Mesenteric fat pad (tissue), 1 donor: ENCODE results near the gene ADGRD2. TPM values are rescaled to one million over a fixed set of nuclear protein-coding genes. Genes with fewer than 3 reads are reported as not detected.
"Not testable (repeated sequence)": the region's sequence is repeated elsewhere in the genome, so short reads cannot be mapped to it uniquely, and the experiment has no call there.

Experiments
- DNase-seq: peaks from one replicate; pipeline ENCODE4 v3.0.0-alpha.2; 2020; ENCODE audit warnings: low spot score
- long read RNA-seq: library from polyadenylated mRNA; unstranded; transcript quantifications from one replicate; pipeline ENCODE4 v2.0.0, GENCODE V29; 2020
- total RNA-seq: library from RNA; stranded (reverse); fragmentation: NEBNext Ultra II Directional; extraction: Animal tissue kit (Norgen Biotek cat#: 25700); gene quantifications from one replicate; pipeline ENCODE4 v1.2.1, GENCODE V29; 2021
- donor health status: DM: yes; HTN: yes; CAD: no.

ADGRD2 gene, protein sequence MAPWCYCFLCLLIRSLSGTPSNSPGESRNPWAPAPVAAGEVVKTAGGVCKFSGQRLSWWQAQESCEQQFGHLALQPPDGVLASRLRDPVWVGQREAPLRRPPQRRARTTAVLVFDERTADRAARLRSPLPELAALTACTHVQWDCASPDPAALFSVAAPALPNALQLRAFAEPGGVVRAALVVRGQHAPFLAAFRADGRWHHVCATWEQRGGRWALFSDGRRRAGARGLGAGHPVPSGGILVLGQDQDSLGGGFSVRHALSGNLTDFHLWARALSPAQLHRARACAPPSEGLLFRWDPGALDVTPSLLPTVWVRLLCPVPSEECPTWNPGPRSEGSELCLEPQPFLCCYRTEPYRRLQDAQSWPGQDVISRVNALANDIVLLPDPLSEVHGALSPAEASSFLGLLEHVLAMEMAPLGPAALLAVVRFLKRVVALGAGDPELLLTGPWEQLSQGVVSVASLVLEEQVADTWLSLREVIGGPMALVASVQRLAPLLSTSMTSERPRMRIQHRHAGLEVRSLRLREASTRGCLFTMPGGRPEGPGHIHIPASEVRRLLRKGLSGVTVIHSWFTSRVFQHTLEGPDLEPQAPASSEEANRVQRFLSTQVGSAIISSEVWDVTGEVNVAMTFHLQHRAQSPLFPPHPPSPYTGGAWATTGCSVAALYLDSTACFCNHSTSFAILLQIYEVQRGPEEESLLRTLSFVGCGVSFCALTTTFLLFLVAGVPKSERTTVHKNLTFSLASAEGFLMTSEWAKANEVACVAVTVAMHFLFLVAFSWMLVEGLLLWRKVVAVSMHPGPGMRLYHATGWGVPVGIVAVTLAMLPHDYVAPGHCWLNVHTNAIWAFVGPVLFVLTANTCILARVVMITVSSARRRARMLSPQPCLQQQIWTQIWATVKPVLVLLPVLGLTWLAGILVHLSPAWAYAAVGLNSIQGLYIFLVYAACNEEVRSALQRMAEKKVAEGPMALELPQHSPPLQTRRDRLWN
- not detected for total RNA-seq
- long read RNA-seq, result 0 reads

DNA sequence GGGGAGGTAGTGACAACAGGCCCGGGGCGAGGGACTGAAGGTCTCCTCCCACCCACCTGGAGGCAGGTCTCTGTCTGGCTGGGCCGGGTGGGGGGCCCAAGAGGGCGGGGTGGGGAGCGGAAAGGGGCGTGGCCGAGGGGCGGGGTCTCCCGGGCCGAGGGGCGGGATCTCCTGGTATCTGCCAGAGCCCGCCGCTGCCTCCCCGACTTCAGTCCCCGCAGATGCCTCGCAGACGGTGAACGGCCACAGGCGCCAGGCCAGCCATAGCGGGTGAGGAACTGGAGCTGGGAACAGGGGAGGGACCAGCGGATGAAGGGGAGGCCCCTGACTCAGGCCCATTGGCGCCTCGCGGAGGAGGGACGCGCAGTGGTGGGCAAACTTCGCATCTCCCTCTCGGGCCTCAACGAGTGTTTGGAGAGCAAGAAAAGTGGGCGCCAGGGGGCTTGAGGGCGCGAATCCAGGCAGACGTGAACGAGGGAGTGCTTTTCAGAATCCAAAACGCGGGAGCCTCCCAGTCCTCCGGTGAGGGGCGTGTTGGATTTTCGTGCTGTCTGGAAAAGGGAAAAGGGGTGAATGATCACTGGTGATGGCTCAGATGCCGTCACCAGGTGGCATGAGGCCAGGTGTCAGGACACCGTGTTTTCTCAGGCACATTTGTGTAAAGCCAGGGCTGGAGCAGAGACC, at the start of gene ADGRD2:
Gene ADGRD2, plus strand, starts transcription at position 211 of the 684 bp plus-strand sequence. CDS start 1,216 bp downstream, outside the sequence.
- no peak for DNase-seq

DNA sequence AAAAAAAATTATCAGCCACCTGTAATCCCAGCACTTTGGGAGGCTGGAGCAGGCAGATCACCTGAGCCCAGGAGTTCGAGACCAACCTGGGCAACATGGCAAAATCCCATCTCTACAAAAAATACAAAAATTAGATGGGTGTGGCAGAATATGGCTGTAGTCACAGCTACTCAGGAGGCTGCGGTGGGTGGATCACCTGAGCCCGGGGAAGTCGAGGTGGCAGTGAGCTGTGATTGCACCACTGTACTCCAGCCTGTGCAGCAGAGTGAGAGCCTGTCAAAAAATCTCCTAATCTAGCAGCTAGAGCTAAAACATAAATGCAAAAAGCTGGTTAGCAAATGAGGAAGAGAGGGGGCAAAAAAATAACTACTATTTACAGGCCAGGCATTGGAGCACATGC, 47.0 kb upstream of the ADGRD2 start:
- DNase-seq, result no peak

DNA sequence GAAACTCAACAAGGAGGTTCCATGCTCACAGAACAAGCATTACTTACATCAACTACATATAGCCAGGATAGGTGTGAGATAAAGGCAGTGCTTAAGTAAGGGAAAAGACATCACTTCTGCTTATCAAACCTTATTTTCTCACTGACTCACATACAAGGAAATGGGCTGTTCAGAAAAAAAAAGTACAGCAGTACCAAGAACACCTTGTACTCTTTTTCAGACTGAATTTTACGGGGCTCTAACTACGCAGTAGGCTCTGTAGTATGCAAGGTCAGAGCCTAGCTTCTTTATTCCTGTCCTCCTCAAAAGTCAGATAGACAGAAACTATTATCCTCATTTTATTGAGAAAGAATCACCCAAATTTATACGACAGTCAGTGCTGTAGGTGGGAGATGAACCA, 40.8 kb upstream of the ADGRD2 start:
- no peak for DNase-seq

DNA sequence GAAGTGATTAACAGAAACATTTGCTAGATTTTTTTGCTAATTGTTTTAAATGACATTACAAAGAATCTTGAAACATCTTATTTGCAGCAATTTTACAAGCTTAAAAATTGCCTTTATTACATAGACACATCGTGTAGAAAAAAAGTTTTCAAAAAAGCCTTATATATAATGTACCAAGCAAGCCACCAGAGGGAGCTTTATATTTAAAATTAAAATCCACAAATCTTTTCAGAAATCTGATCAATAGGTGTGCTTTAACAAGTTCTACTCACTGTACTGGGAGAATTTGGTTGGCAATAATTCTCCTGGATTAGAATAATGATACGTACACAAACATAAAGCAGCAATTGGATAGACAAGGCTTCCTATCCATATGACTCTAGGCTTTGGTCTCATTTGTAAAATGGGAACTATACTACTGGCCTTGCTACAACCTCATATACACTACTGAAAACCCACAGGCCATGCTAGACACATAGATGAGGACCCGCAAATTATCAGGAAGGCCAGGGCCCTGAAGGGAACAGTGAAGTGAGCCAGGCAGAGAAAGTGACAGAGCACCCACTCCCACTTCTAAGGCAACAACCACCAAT, 39.8 kb upstream of the ADGRD2 start:
- no peak for DNase-seq

DNA sequence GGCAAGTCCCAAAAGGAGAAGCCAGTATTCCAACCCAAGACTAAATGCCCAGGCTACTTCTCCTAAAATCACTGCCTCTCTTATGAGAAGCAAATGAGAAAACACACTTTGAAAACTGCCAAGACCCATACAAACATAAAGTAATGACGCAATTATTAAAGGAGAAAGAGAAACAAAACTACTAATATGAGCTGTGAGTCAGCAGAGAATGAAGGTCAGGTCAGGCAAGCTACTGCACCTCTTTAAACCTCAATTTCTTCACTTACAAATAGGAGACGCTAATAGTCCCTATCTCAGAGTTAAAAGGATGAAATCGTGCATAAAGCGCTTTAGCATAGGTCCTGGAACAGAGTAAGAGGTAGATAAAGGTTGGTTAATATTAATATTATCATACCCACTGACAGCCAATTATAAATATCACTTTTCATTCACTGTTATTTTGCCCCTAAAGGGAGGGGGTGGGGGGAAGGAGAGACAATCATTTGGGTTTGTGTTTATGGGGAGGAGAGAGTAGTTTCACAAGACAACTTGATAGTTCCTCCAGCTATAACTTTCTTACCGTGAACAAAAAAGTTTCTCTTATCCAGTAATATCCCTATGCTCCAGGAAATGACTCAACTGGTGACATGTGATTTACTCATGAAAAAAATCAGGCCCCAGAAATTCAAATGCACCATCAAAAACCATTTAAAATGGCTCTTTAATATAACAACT, 38.6 kb upstream of the ADGRD2 start:
- DNase-seq, result no peak

DNA sequence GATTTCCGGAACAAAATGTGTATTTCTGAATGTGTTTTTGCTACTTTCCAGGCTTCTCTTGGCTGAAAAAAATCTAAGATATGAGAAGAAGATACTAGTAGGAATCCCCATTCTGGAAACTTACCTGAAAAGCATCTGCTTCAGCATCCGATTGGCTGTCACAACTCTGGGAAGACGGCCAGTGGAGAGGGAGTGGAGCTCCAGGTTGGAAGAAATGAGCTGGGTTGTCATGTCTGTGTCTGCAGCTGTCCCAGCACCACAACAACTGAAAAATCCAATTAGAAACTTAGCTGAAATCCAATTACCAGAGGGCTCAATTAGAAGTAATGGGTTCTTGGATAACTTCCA, 38.0 kb upstream of the ADGRD2 start:
- DNase-seq, result no peak

DNA sequence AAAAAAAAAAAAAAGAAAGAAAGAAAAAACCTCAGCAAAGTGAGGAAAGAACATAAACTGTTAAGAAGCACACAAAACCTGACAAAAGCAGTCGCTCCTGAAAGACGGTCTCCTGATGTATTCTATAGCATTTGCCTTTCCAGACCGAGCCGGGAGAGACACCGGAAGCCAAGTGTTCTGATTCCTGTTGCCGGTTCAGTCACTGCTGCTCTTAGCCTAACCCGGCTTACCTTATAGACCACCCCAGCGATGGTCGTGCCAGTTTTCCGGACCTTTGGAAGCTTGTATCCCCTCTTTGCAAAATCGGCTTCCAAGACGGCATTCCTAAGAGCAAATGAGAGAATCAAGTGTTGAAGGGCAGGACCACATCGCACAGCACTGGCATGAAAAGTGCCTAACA, 35.6 kb upstream of the ADGRD2 start:
- no peak for DNase-seq

DNA sequence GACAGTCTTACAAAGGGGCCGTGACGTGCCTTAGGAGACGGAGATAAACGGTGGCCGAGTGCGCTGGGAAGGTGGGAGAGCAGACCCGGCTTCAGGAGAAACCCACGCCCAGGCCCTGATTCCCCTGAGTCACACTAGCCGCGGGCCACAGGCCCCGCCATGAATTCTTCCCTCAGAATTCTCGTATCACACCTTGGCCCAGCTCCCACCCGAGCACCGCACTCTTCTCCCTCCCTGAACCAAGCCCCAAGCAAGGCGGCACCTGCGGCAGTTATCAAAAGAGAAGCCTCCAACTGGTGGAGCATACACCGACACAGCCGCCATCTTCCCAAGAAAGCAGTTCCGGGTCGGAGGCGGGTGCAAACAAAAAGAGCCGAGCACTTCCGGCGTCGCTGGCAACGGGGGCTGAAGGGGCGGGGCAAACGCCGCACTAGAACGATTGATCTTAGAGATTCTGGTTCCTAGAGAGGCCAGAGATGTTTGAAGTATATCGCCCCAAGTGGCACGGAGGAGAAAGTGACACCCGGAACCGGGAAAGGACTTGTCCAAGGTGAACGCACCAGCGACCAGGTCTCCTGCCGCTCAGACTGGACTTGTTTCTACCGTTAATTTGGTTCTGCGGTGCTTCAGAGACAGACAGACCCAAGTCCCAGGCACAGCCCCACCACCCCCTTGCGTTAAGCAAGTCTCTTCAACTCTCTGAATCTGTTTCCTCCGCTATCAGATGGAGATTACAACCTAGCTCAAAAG, 35.0 kb upstream of the ADGRD2 start, which contains the start of gene PSMB7:
Gene PSMB7, minus strand, starts transcription at position 341 of the 750 bp plus-strand sequence. Its CDS starts 17 bp downstream, at position 324.
- peak; percentile 98 for DNase-seq

DNA sequence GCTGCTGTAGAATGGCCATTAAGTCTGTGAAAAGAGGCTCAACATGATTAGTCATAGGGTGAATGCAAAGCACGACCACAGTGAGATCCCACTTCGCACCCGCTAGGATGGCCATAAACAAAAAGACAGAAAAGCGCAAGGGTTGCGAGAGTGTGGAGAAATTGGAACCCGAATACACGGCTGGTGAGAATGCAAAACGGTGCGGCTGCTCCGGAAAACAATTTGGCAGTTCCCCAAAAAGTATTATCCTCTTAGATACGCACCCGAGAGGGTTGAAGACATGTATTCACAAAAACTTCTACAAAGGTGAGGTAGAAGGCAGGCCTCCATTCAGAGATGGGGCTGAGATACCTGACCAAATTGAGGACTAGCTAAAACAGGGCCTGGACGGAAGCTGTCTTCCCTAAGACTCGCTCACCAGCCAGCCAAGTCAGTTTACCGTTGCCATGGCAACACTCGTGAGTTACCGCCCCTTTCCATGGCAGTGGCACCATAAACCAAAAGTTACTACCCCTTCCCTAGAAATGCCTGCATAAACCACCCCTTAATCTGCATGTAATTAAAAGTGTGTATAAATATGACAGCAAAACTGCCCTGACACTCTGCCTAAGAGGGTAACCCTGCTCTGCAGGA, 34.3 kb upstream of the ADGRD2 start:
- DNase-seq, result no peak

DNA sequence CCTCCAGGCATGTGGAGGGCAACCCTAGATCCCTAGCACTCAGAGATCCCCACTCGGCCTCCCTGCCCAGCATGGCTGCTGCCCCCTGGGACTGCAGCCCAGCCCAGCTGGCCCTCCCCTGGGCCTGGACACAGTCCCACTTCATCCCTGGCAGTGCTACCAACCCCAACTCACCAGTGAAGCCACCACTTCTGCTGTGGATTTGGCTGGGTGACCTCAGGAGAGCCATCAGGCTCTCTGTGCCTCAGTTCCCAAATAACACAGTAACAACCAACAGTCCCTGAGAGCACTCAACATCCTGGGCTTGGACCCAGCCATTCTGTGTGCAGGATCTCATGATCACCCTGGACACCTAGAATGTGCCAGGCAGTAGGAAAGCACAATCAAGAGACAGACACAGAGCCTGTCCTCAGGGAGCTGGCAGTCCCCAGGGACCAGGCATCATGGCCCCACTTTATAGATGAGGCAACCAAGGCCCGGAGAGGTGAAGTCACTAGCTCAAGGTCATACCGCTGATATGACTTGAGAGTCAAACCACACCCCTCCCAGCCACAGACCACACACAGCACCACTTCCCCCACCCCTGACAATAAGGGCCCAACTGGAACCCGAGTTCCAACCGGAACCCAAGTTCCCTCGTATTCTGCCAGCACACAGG, 30.3 kb upstream of the ADGRD2 start:
- no peak for DNase-seq

DNA sequence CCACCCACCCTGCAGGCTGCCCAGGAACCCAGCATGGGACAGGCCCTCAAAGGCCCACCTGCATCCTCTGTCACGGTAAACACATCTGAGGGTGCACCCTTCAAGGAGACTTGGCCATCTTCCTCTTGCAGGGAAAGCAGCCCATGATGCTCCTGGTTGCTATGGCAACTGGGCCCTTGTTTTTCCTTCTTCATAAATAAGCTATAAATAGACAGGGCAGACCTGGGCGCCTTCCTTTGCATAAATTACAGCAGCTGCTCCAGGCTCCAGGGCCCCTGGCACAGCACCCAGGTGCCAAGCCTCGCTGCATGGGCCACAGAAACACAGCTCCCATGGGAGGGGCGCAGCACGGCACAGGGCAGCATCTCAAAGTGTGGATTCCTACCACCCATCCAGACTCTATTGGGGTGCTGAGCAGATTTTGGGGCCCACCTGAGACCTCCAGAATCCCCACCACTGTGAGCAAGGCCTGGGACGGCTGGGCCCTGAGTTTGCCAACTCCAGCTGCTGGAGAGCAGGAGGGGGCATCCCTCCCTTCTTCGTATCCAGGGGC, 29.2 kb upstream of the ADGRD2 start:
- no peak for DNase-seq

DNA sequence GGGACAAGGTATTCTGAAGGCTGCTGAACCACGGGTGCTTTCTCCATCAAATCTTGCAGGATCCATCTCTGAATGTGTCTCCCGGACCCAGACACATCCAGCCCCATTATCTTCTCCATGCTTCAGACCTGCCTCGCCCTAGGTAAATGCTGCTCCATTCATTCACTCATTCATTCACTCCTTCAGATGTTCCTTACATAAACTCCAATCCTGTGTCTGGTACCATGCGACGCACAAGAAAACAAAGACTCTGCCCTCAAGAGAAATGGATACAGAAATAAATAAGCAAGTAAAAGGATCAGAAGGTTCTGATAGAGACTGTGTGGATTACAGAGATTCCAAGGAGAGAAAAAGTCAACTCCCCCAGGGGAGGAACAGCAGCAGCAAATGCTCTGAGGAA, 27.1 kb upstream of the ADGRD2 start:
- no peak for DNase-seq

DNA sequence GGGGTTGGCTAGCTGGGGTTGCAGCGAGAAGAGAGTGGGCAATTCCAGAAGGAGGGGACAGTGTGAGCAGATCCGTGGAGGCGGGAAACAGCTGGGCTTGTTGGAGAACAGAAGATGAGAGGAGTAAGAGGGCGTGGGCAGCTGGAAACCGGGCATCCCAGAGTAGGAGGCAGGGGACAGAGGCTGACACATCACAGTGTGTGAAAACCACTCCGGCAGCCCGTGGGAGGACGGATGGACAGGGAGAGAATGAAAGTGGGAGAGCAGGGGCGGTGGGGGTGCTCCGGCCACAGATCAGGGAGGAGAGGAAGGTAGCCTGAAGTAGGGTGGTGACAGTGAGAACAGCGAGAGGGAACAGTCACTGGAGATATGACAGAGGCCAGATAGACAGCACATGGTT, 26.7 kb upstream of the ADGRD2 start:
- no peak for DNase-seq

DNA sequence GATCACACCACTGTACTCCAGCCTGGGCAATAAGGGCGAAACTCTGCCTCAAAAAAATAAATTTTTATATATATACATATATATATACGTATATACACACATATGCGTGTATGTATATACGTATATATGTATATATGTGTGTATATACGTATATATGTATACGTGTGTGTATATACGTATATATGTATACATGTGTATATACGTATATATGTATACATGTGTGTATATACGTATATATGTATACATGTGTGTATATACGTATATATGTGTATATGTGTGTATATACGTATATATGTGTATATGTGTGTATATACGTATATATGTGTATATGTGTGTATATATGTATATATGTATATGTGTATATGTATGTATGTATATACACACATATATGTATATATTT, 24.5 kb upstream of the ADGRD2 start:
- not testable (repeated sequence) for DNase-seq

DNA sequence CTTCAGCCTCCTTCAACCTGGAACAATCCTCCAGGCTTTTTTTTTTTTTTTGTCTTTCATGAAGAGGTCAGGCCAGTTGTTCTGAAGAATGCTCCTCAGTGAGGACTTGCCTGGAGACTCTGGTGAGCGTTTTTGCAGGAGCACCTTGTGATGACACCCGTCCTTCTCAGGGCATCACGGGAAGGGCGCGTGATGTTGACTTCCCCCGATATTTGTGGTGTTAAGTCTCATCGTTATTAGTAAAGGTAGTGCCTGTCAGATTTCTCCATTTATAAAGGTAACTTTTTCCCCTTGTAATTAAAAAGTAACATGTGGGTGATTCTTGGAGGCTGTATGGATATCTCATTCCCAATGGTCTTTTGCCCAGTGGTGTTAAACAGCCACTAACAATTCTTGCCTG, 23.9 kb upstream of the ADGRD2 start:
- DNase-seq, result peak; percentile 35

DNA sequence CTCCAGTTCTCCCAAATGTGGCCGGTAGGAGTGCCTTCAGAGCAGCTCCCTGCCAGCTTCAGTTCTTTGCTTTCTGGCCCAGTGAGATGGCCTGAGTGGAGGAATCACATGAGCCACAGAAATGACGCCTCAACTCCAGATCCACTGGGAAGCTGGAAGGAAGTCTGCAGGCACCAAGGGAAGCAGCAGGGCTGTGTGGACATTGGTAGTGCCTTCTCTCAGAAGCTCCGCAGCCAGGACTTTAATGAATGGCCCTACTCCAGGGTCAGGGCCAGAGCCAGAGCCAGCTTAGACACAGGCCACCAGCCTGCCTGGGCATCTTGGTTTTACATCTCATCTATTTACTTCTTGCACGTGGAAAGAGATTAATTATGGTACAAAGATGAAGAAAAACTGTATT, 23.0 kb upstream of the ADGRD2 start:
- DNase-seq, result peak; percentile 43

DNA sequence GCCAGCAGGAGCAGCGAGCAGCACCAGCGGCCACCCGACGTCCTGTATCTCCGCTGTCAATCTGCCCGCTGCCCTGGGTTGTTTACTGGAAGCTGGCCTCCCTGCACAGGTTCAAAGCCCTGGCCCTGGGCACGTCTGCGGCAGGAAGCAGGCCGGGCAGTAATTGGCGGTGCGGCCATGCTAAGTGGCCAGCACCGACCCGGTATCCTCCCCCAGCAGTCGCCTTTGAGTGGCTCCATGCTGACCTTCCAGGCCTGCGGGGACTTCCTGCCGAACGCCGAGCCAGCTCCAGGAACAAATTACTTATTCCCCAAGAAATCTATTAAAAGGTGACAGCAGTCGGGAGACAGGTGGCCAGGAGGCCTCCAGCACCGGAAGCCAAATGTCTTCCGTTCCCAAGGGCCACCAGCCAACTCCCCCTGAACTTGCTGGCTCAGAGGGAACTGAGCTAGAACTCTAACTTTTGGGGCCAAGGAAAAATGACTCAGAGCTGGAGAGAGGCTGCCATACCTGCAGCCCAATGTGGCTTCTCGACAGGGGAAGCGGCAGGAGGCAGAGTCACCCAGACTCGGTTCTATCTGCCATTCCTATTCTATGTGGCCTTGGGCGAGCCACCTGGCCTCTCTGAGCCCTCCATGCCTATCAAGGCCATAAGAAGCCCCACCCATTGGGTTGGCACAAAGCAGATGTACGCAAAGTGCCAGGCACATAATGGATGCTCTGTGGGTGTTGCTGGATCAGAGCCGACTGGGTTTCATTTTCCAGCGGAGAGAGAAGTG, 21.3 kb upstream of the ADGRD2 start:
- DNase-seq, result peak; percentile 86

DNA sequence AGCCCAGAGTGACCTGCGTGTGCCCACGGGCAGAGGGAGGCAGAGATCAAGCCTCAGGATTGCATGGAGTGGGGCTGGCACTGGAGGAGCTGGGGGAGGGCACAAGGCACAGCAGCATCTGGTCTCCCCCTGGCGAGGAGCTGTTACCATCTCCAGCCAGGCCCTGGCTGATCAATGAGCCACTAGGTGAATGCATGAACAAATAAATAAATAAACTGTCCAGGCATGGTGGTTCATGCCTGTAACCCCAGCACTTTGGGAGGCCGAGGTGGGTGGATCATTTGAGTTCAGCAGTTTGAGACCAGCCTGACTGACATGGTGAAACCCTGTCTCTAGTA, 20.8 kb upstream of the ADGRD2 start:
- peak; percentile 39 for DNase-seq
